Liver (tissue), 9 donors: ENCODE results near the gene S100A1. TPM values are rescaled to one million over a fixed set of nuclear protein-coding genes. Genes with fewer than 3 reads are reported as not detected.

Experiments used
- DNase-seq: peaks from one replicate; pipeline ENCODE4 v3.0.0-alpha.2; 2017; ENCODE audit warnings: low spot score
- H3K27ac ChIP-seq, 2 donors: one replicate each; pipeline ENCODE4 v1.7.0; 2013; ENCODE audit warnings: inconsistent platforms in 2 of 2, low read length in 2 of 2, control low read depth in 1 of 2, low read depth in 1 of 2, mild to moderate bottlenecking in 1 of 2
- H3K27me3 ChIP-seq, 4 donors: one replicate each; pipeline versions ENCODE4 v1.6.1 to v1.7.0; 2013; ENCODE audit warnings: low read length in 3 of 4, inconsistent platforms in 1 of 4, mild to moderate bottlenecking in 1 of 4, moderate library complexity in 1 of 4; ENCODE audit not compliant: control insufficient read depth in 4 of 4, insufficient read depth in 4 of 4
- H3K36me3 ChIP-seq, 4 donors: one replicate each; pipeline versions ENCODE4 v1.6.1 to v1.7.0; 2013; ENCODE audit warnings: low read length in 3 of 4, mild to moderate bottlenecking in 3 of 4, low read depth in 1 of 4, moderate library complexity in 1 of 4; ENCODE audit not compliant: control insufficient read depth in 4 of 4, insufficient read depth in 3 of 4
- H3K4me1 ChIP-seq, 4 donors: one replicate each; pipeline versions ENCODE4 v1.6.1 to v1.7.0; 2013; ENCODE audit warnings: low read length in 3 of 4, mild to moderate bottlenecking in 3 of 4, moderate library complexity in 1 of 4; ENCODE audit not compliant: control insufficient read depth in 4 of 4, insufficient read depth in 4 of 4
- H3K4me3 ChIP-seq, 3 donors: one replicate each; pipeline versions ENCODE4 v1.6.1 to v1.7.0; 2013; ENCODE audit warnings: low read length in 3 of 3, control low read depth in 1 of 3, low read depth in 1 of 3, mild to moderate bottlenecking in 1 of 3
- H3K9ac ChIP-seq, 2 donors: one replicate each; pipeline ENCODE4 v1.7.0; 2013; ENCODE audit warnings: low read length in 2 of 2, mild to moderate bottlenecking in 2 of 2, moderate library complexity in 2 of 2, control low read depth in 1 of 2, low read depth in 1 of 2
- H3K9me3 ChIP-seq, 4 donors: one replicate each; pipeline versions ENCODE4 v1.6.1 to v1.7.0; 2013; ENCODE audit warnings: low read length in 3 of 4; ENCODE audit not compliant: control insufficient read depth in 4 of 4
- ATF3 ChIP-seq: IDR thresholded peaks from 2 replicates; pipeline ENCODE4 v1.6.1; 2016; ENCODE audit warnings: antibody characterized with exemption
- EGR1 ChIP-seq, 2 donors: IDR thresholded peaks; 2 replicates each; pipeline ENCODE4 v1.6.1; 2016 to 2018; ENCODE audit warnings: antibody characterized with exemption in 2 of 2, low read depth in 2 of 2
- FOXA1 ChIP-seq: IDR thresholded peaks from 2 replicates; pipeline ENCODE4 v1.6.1; 2016; ENCODE audit warnings: antibody characterized with exemption
- FOXA2 ChIP-seq: IDR thresholded peaks from 2 replicates; pipeline ENCODE4 v1.6.1; 2016; ENCODE audit warnings: antibody characterized with exemption
- GABPA ChIP-seq, 2 donors: IDR thresholded peaks in 1 of 2; conservative IDR thresholded peaks in 1 of 2; 2 replicates each; pipeline ENCODE4 v1.6.1; 2016; ENCODE audit warnings: antibody characterized with exemption in 2 of 2, mild to moderate bottlenecking in 1 of 2, moderate library complexity in 1 of 2
- HNF4A ChIP-seq, 2 donors: conservative IDR thresholded peaks; 2 replicates each; pipeline ENCODE4 v1.6.1; 2016; ENCODE audit warnings: antibody characterized with exemption in 2 of 2, mild to moderate bottlenecking in 2 of 2
- JUND ChIP-seq, 2 donors: IDR thresholded peaks; 2 replicates each; pipeline ENCODE4 v1.6.1; 2016; ENCODE audit warnings: antibody characterized with exemption in 2 of 2
- MAX ChIP-seq: IDR thresholded peaks from 2 replicates; pipeline ENCODE4 v1.6.1; 2016; ENCODE audit warnings: antibody characterized with exemption
- NR2F2 ChIP-seq: IDR thresholded peaks from 2 replicates; pipeline ENCODE4 v1.6.1; 2016; ENCODE audit warnings: antibody characterized with exemption
- RAD21 ChIP-seq, 2 donors: IDR thresholded peaks; 2 replicates each; pipeline ENCODE4 v1.6.1; 2016; ENCODE audit warnings: antibody characterized with exemption in 2 of 2, mild to moderate bottlenecking in 2 of 2
- RXRA ChIP-seq, 2 donors: IDR thresholded peaks; 2 replicates each; pipeline ENCODE4 v1.6.1; 2017 to 2018; ENCODE audit warnings: antibody characterized with exemption in 2 of 2, mild to moderate bottlenecking in 1 of 2
- SP1 ChIP-seq: IDR thresholded peaks from 2 replicates; pipeline ENCODE4 v1.6.1; 2018; ENCODE audit warnings: antibody characterized with exemption, mild to moderate bottlenecking
- TAF1 ChIP-seq: conservative IDR thresholded peaks from 2 replicates; pipeline ENCODE4 v1.6.1; 2016; ENCODE audit warnings: antibody characterized with exemption, mild to moderate bottlenecking
- WGBS: extraction: QIAGEN DNeasy Blood & Tissue Kit; methylation state at CpG from one replicate; pipeline ENCODE4 v1.1.7; 2013; 5-methylcytosine and 5-hydroxymethylcytosine counted together
- polyA plus RNA-seq, 2 donors: library from polyadenylated mRNA; stranded (reverse) in 1 of 2; unstranded in 1 of 2; fragments of 200-250 nt in 1 of 2; fragments of >200 nt in 1 of 2; fragmentation: Nextera tagmentation in 1 of 2; extraction: Ambion mirVana in 1 of 2; gene quantifications; one replicate each; pipeline versions ENCODE4 v1.2.1 to v1.2.3, GENCODE V29; 2013 to 2015
- total RNA-seq, 2 donors: library from RNA; depleted of rRNA; stranded (reverse); fragments of >200 nt; gene quantifications; one replicate each; pipeline ENCODE4 v1.2.3, GENCODE V29; 2014
- TF ChIP-seq, protein P1 (sequence below): IDR thresholded peaks from 2 replicates; pipeline ENCODE4 v1.6.1; 2016; ENCODE audit warnings: antibody characterized with exemption
- TF ChIP-seq, protein P2 (sequence below): fragments of 150-350 bp; IDR thresholded peaks from 2 replicates; pipeline ENCODE4 v1.5.1; 2017; ENCODE audit warnings: improper control_type of control experiment, low read depth, low read length; ENCODE audit not compliant: missing input control
- donor health status: healthy.
- donor health status: healthy.
- donor health status: healthy.
- donor health status: healthy.
- donor health status: healthy.

The S100A1 gene
- total and polyA plus RNA-seq, 4 donors, result 0.21 to 0.33 (median 0.29) TPM

DNA sequence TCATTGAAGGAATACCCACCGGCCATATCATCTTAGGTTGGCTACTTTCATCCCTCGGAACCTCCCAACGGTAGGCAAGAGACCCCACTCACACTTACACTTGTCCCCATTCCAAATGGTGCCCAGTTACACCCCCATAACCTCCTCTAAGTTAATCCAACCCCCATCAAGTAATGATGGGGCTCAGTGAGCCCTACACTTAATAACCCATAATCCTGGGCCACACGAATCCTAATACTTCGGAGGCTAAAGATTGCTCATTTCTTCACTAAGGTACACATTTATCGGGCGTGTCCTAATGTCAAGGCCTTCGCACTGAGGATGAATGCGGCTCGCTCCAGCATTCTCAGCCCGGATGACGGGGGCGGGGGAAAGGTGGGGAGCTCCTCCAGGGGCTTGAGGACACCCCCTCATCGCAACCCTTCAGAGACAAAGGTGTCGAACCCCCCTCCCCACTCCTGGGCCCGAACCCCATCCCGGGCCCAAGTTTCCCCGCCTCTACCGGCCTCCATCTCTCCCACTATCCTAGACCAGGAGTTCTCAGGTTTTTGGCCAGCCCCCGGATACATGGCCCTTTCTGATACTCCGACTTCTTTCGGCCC is 42.1 kb downstream of the S100A1 start:
- 2% methylated on average over 22 of the region's 22 CpGs for WGBS

GRCh38 chr1:153670859-153671627 is 42.8 kb downstream of the S100A1 start, which contains the start of gene ILF2:
ILF2 (minus strand) TSS chr1:153670993; CDS start chr1:153670922, 71 bp downstream.
- peak; percentile 97 for DNase-seq
- Histone ChIP-seq H3K4me1 (peaks cover 7 to 19% (median 16%) of the 10 kb centered on the region in 4 donors), H3K27me3 (no peaks in the 10 kb centered on the region), H3K9ac (peak within 1 kb of the TSS; percentile 89 to 96), H3K9me3 (no peaks in the 10 kb centered on the region), H3K36me3 (peaks cover 10 to 21% (median 19%) of the 10 kb centered on the region in 4 donors), H3K27ac (peak within 1 kb of the TSS; percentile 89 to 94), H3K4me3 (peak within 1 kb of the TSS; percentile 70 to 99 (median 94))
- WGBS, result under 1% methylated on average over 35 of the region's 35 CpGs
- TF ChIP-seq JUND (IDR thresholded peaks at IDR 0.05) (peak; percentile 19 to 60), RXRA (IDR thresholded peaks at IDR 0.05) (peak; percentile 53 to 67), RAD21 (IDR thresholded peaks at IDR 0.05) (peak; percentile 25 to 37), FOXA2 (no peak), FOXA1 (peak; percentile 43), ATF3 (peak; percentile 100), MAX (peak; percentile 93), SP1 (peak; percentile 98), NR2F2 (peak; percentile 82), EGR1 (IDR thresholded peaks at IDR 0.05; ENCODE audit: low read depth in 2 of 2) (no peak), TAF1 (peak; percentile 55), HNF4A (conservative IDR thresholded peaks at IDR 0.05) (peak in 1 of 2 donors; percentile 22)
- TF ChIP-seq, protein P1, sequence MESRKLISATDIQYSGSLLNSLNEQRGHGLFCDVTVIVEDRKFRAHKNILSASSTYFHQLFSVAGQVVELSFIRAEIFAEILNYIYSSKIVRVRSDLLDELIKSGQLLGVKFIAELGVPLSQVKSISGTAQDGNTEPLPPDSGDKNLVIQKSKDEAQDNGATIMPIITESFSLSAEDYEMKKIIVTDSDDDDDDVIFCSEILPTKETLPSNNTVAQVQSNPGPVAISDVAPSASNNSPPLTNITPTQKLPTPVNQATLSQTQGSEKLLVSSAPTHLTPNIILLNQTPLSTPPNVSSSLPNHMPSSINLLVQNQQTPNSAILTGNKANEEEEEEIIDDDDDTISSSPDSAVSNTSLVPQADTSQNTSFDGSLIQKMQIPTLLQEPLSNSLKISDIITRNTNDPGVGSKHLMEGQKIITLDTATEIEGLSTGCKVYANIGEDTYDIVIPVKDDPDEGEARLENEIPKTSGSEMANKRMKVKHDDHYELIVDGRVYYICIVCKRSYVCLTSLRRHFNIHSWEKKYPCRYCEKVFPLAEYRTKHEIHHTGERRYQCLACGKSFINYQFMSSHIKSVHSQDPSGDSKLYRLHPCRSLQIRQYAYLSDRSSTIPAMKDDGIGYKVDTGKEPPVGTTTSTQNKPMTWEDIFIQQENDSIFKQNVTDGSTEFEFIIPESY, result no peak
- TF ChIP-seq, protein P2, sequence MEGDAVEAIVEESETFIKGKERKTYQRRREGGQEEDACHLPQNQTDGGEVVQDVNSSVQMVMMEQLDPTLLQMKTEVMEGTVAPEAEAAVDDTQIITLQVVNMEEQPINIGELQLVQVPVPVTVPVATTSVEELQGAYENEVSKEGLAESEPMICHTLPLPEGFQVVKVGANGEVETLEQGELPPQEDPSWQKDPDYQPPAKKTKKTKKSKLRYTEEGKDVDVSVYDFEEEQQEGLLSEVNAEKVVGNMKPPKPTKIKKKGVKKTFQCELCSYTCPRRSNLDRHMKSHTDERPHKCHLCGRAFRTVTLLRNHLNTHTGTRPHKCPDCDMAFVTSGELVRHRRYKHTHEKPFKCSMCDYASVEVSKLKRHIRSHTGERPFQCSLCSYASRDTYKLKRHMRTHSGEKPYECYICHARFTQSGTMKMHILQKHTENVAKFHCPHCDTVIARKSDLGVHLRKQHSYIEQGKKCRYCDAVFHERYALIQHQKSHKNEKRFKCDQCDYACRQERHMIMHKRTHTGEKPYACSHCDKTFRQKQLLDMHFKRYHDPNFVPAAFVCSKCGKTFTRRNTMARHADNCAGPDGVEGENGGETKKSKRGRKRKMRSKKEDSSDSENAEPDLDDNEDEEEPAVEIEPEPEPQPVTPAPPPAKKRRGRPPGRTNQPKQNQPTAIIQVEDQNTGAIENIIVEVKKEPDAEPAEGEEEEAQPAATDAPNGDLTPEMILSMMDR, result no peak

More for the DNA sequence above, 42.1 kb downstream of the S100A1 start:
- peaks cover 10 to 28% (median 25%) of the 10 kb centered on the region in 4 donors for H3K36me3 ChIP-seq
- no peaks in the 10 kb centered on the region for H3K27me3 ChIP-seq
- H3K9ac ChIP-seq, result peak overlapping the region; percentile 89 to 96
- peak overlapping the region; percentile 79 to 89 for H3K27ac ChIP-seq
- H3K9me3 ChIP-seq, result no peaks in the 10 kb centered on the region
- peak overlapping the region; percentile 70 to 99 (median 94) for H3K4me3 ChIP-seq
- peaks cover 7 to 26% (median 23%) of the 10 kb centered on the region in 4 donors for H3K4me1 ChIP-seq
- TF ChIP-seq RAD21 (IDR thresholded peaks at IDR 0.05) (no peak), JUND (IDR thresholded peaks at IDR 0.05) (no peak), MAX (no peak), GABPA (IDR thresholded peaks at IDR 0.05 in 1 of 2, conservative IDR thresholded peaks at IDR 0.05 in 1 of 2) (no peak), HNF4A (conservative IDR thresholded peaks at IDR 0.05) (no peak), ATF3 (no peak), FOXA2 (no peak), FOXA1 (no peak), SP1 (no peak), EGR1 (IDR thresholded peaks at IDR 0.05; ENCODE audit: low read depth in 2 of 2) (no peak)
- TF ChIP-seq, protein P2, result no peak
- no peak for DNase-seq
